C4-2B (cell line): ENCODE measurements around the gene ARHGEF16.

Experiments used
- H3K27ac ChIP-seq: fragments of 450-650 bp; 2 replicates; pipeline ENCODE4 v1.5.1; 2017
- CTCF ChIP-seq: fragments of 450-650 bp; conservative IDR thresholded peaks from 2 replicates; pipeline ENCODE4 v1.5.1; 2017; ENCODE audit warnings: mild to moderate bottlenecking
- ZFX ChIP-seq: fragments of 450-650 bp; IDR thresholded peaks from 2 replicates; pipeline ENCODE4 v1.6.1; 2017

ARHGEF16 gene

GRCh38 chr1:3409366-3410141 lies 44.9 kb upstream of the ARHGEF16 start:
- TF ChIP-seq CTCF (no peak), ZFX (no peak)
- no peak overlapping the region for H3K27ac ChIP-seq

GRCh38 chr1:3410142-3410925 lies 44.1 kb upstream of the ARHGEF16 start:
- no peak overlapping the region for H3K27ac ChIP-seq
- TF ChIP-seq ZFX (no peak), CTCF (peak; percentile 84)

GRCh38 chr1:3411806-3412205 lies 42.7 kb upstream of the ARHGEF16 start:
- H3K27ac ChIP-seq = no peak overlapping the region
- TF ChIP-seq CTCF (no peak), ZFX (no peak)

GRCh38 chr1:3412376-3412775 lies 42.1 kb upstream of the ARHGEF16 start:
- TF ChIP-seq CTCF (no peak), ZFX (no peak)

GRCh38 chr1:3413975-3414710 lies 40.3 kb upstream of the ARHGEF16 start:
- no peak overlapping the region for H3K27ac ChIP-seq
- TF ChIP-seq ZFX (no peak), CTCF (no peak; the same call in 1 of the 2 replicates)

More at GRCh38 chr1:3412376-3412775, 42.1 kb upstream of the ARHGEF16 start:
- H3K27ac ChIP-seq = no peak overlapping the region

GRCh38 chr1:3415260-3416090 lies 39.0 kb upstream of the ARHGEF16 start:
- no peak overlapping the region for H3K27ac ChIP-seq
- TF ChIP-seq ZFX = no peak
- TF ChIP-seq CTCF = no peak
